PC-9 (cell line): Measurements from ENCODE around the gene TTC24. TPM values are rescaled to one million over a fixed set of nuclear protein-coding genes. Genes with fewer than 3 reads are reported as not detected.

ENCODE experiments used
- BruUV-seq: library from RNA; stranded (reverse); fragments of 400-500 nt; replicated peaks from 2 replicates; lab custom pipeline; 2021; lab: Mats Ljungman, UMichigan
- CTCF ChIA-PET: fragments of 300-600 bp; sonication (Branson Sonifier 250); formaldehyde crosslinking; loops from one replicate; lab custom pipeline; 2022; ENCODE audit warnings: antibody characterized with exemption; lab: Charles Lee
- POLR2A ChIA-PET: fragments of 300-600 bp; sonication (Branson Sonifier 250); formaldehyde crosslinking; loops from one replicate; lab custom pipeline; 2022; ENCODE audit warnings: antibody characterized with exemption; ENCODE audit not compliant: unreplicated experiment; lab: Charles Lee
- DNase-seq, 2 experiments: peaks; one replicate each; pipeline versions ENCODE4 v3.0.0 to v3.0.0-alpha.2; 2015 to 2022; ENCODE audit warnings: mixed read lengths in 1 of 2
- H2AFZ ChIP-seq: fragments of 200-600 bp; sonication (generic); 2 replicates; pipeline ENCODE4 v1.8.1; 2017; ENCODE audit warnings: antibody characterized with exemption
- H3F3A ChIP-seq: fragments of 200-600 bp; sonication (generic); 2 replicates; pipeline ENCODE4 v1.8.1; 2017; ENCODE audit warnings: antibody characterized with exemption, mild to moderate bottlenecking, low read depth; ENCODE audit not compliant: insufficient read depth
- H3K27ac ChIP-seq: fragments of 200-600 bp; sonication (generic); 2 replicates; pipeline ENCODE4 v1.6.1; 2016; ENCODE audit warnings: mixed run types
- H3K27me3 ChIP-seq: fragments of 200-600 bp; sonication (generic); 2 replicates; pipeline ENCODE4 v1.6.1; 2016; ENCODE audit warnings: low read depth, mixed run types; ENCODE audit not compliant: insufficient read depth
- H3K36me3 ChIP-seq: fragments of 200-600 bp; sonication (generic); 2 replicates; pipeline ENCODE4 v1.6.1; 2016; ENCODE audit warnings: low read depth, mixed run types
- H3K4me1 ChIP-seq: fragments of 200-600 bp; sonication (generic); replicated peaks from 2 replicates; pipeline ENCODE4 v1.6.1; 2016; ENCODE audit warnings: mixed run types; ENCODE audit not compliant: insufficient read depth
- H3K4me2 ChIP-seq: fragments of 200-600 bp; sonication (generic); 2 replicates; pipeline ENCODE4 v1.6.1; 2017; ENCODE audit warnings: mixed run types
- H3K4me3 ChIP-seq: fragments of 200-600 bp; sonication (generic); 2 replicates; pipeline ENCODE4 v1.6.1; 2016; ENCODE audit warnings: mixed run types
- H3K79me2 ChIP-seq: fragments of 200-600 bp; sonication (generic); 2 replicates; pipeline ENCODE4 v1.6.1; 2017; ENCODE audit warnings: low read depth, mixed run types
- H3K9me2 ChIP-seq: fragments of 200-600 bp; sonication (generic); 2 replicates; pipeline ENCODE4 v1.8.1; 2017; ENCODE audit warnings: mild to moderate bottlenecking; ENCODE audit not compliant: insufficient read depth
- H3K9me3 ChIP-seq: fragments of 200-600 bp; sonication (generic); 2 replicates; pipeline ENCODE4 v1.8.1; 2016; ENCODE audit warnings: low read depth; ENCODE audit not compliant: insufficient read depth
- H4K20me1 ChIP-seq: fragments of 200-600 bp; sonication (generic); 2 replicates; pipeline ENCODE4 v1.8.1; 2017; ENCODE audit not compliant: insufficient read depth
- EZH2 ChIP-seq: fragments of 200-600 bp; sonication (generic); IDR thresholded peaks from 2 replicates; pipeline ENCODE4 v1.8.0; 2017; ENCODE audit warnings: antibody characterized with exemption, low read depth
- intact Hi-C: fragments of 100-400 bp; cut with micrococcal nuclease; formaldehyde crosslinking; loops from one replicate; pipeline ENCODE4 v1.10.0; 2022; ENCODE audit not compliant: unreplicated experiment
- total RNA-seq: library from RNA; stranded (reverse); gene quantifications from 2 replicates; pipeline ENCODE4 v1.2.3, GENCODE V29; 2021
- TF ChIP-seq, protein P1 (sequence below): fragments of 200-600 bp; sonication (generic); conservative IDR thresholded peaks from 2 replicates; pipeline ENCODE4 v1.6.1; 2017; ENCODE audit warnings: mixed run types, antibody characterized with exemption, mild to moderate bottlenecking, moderate library complexity

Gene TTC24
- total RNA-seq, 1 experiment from 2014 or later, result not detected

GRCh38 chr1:156571261-156571852, 8.2 kb upstream of the TTC24 start:
- CTCF ChIA-PET, result interaction anchor here (0.8 kb wide), 1 partner anchor 11 kb away, joined by 3 read pairs; no protein-coding TSS in a partner anchor
- no peaks in the 10 kb centered on the region for H3K9me2 ChIP-seq
- intact Hi-C loops, result loop anchor here (1.0 to 5.0 kb wide), 2 partner anchors 69 to 115 kb away; partner anchors contain the start of gene MEF2D

GRCh38 chr1:156571919-156572662, 7.4 kb upstream of the TTC24 start, which contains the start of gene IQGAP3:
Gene IQGAP3 (minus strand): TSS chr1:156572565. CDS start chr1:156572529, 36 bp downstream.
- peak within 1 kb of the TSS; percentile 76 for H3K27ac ChIP-seq
- intact Hi-C loops, result loop anchor here (1.0 to 5.0 kb wide), 3 partner anchors 70 to 116 kb away; partner anchors contain the start of gene MEF2D
- H3K9me2 ChIP-seq, result no peaks in the 10 kb centered on the region
- peak within 1 kb of the TSS; percentile 56 for H2AFZ ChIP-seq
- H3K9me3 ChIP-seq, result no peaks in the 10 kb centered on the region
- no peaks in the 10 kb centered on the region for H4K20me1 ChIP-seq
- CTCF ChIA-PET, result no interaction called here
- DNase-seq, result peak; percentile 79 to 85
- H3K4me2 ChIP-seq, result peak within 1 kb of the TSS; percentile 84
- POLR2A ChIA-PET, result no interaction called here
- peak within 1 kb of the TSS; percentile 77 for H3K4me3 ChIP-seq
- peaks cover 12% of the 10 kb centered on the region; the same call in 1 of the 2 replicates for H3F3A ChIP-seq
- BruUV-seq, result TSS peak; percentile 100
- no peak for TF ChIP-seq EZH2
- TF ChIP-seq, protein P1, sequence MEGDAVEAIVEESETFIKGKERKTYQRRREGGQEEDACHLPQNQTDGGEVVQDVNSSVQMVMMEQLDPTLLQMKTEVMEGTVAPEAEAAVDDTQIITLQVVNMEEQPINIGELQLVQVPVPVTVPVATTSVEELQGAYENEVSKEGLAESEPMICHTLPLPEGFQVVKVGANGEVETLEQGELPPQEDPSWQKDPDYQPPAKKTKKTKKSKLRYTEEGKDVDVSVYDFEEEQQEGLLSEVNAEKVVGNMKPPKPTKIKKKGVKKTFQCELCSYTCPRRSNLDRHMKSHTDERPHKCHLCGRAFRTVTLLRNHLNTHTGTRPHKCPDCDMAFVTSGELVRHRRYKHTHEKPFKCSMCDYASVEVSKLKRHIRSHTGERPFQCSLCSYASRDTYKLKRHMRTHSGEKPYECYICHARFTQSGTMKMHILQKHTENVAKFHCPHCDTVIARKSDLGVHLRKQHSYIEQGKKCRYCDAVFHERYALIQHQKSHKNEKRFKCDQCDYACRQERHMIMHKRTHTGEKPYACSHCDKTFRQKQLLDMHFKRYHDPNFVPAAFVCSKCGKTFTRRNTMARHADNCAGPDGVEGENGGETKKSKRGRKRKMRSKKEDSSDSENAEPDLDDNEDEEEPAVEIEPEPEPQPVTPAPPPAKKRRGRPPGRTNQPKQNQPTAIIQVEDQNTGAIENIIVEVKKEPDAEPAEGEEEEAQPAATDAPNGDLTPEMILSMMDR, result no peak
- 0 out of 2 replicates have a peak, but pooled peaks cover 11% of the 10 kb centered on the region for H3K36me3 ChIP-seq
- no peaks in the 10 kb centered on the region for H3K27me3 ChIP-seq
- H3K79me2 ChIP-seq, result peaks cover 15% of the 10 kb centered on the region
- H3K4me1 ChIP-seq, result peaks cover 14% of the 10 kb centered on the region

More at GRCh38 chr1:156571261-156571852, 8.2 kb upstream of the TTC24 start:
- H3K36me3 ChIP-seq, result 0 out of 2 replicates have a peak, but pooled peaks cover 11% of the 10 kb centered on the region
- H3F3A ChIP-seq, result peaks cover 12% of the 10 kb centered on the region; the same call in 1 of the 2 replicates
- H3K27me3 ChIP-seq, result no peaks in the 10 kb centered on the region
- POLR2A ChIA-PET, result interaction anchor here (0.7 kb wide), 1 partner anchor 55 kb away, joined by 3 read pairs; no protein-coding TSS in a partner anchor
- TF ChIP-seq EZH2, result no peak
- TF ChIP-seq, protein P1, result no peak
- DNase-seq, result peak; percentile 33 to 84
- H3K79me2 ChIP-seq, result peaks cover 15% of the 10 kb centered on the region
- no TSS peak for BruUV-seq
- H2AFZ ChIP-seq, result peak overlapping the region; percentile 56; the same call in 1 of the 2 replicates
- peak overlapping the region; percentile 84 for H3K4me2 ChIP-seq
- H3K27ac ChIP-seq, result peak overlapping the region; percentile 76
- no peaks in the 10 kb centered on the region for H4K20me1 ChIP-seq
- peak overlapping the region; percentile 77 for H3K4me3 ChIP-seq
- peaks cover 14% of the 10 kb centered on the region for H3K4me1 ChIP-seq
- no peaks in the 10 kb centered on the region for H3K9me3 ChIP-seq

GRCh38 chr1:156572663-156573018, 6.9 kb upstream of the TTC24 start:
- Histone ChIP-seq H3K27ac (no peak overlapping the region), H3K9me2 (no peaks in the 10 kb centered on the region), H3K36me3 (0 out of 2 replicates have a peak, but pooled peaks cover 8% of the 10 kb centered on the region), H4K20me1 (no peaks in the 10 kb centered on the region), H3K4me1 (peaks cover 14% of the 10 kb centered on the region), H3F3A (peaks cover 12% of the 10 kb centered on the region; the same call in 1 of the 2 replicates), H3K27me3 (no peaks in the 10 kb centered on the region), H3K4me3 (peak overlapping the region; percentile 77; the same call in 1 of the 2 replicates), H2AFZ (peak overlapping the region; percentile 56; the same call in 1 of the 2 replicates), H3K9me3 (no peaks in the 10 kb centered on the region), H3K79me2 (peaks cover 15% of the 10 kb centered on the region), H3K4me2 (peak overlapping the region; percentile 84)
- intact Hi-C loops, result loop anchor here (1.0 to 5.0 kb wide), 2 partner anchors 70 to 101 kb away; partner anchors contain the start of gene MEF2D
- no peak for DNase-seq
- CTCF ChIA-PET, result no interaction called here
- POLR2A ChIA-PET, result no interaction called here
- TF ChIP-seq EZH2, result no peak
- TF ChIP-seq, protein P1, result no peak
- BruUV-seq, result no TSS peak
